Body of pancreas (tissue), 4 donors: Measurements from ENCODE around the gene ALG14. TPM values are rescaled to one million over a fixed set of nuclear protein-coding genes. Genes with fewer than 3 reads are reported as not detected.

Source experiments
- ATAC-seq: fragments of 150-250 bp; one replicate; pipeline ENCODE4 v1.9.1; 2016
- DNase-seq, 4 donors: peaks; one replicate each; pipeline ENCODE4 v3.0.0-alpha.2; 2019
- H3K27ac ChIP-seq, 4 donors: fragments of 200-600 bp; sonication (generic); 1 replicate in 3 of 4; 2 replicates in 1 of 4; pipeline versions ENCODE4 v1.5.1 to v1.6.1; 2016 to 2019; ENCODE audit warnings: mild to moderate bottlenecking in 1 of 4, mixed read lengths in 1 of 4, moderate library complexity in 1 of 4
- H3K27me3 ChIP-seq, 2 donors: fragments of 200-600 bp; sonication (generic); one replicate each; pipeline ENCODE4 v1.6.0; 2016; ENCODE audit warnings: mild to moderate bottlenecking in 1 of 2
- H3K36me3 ChIP-seq, 2 donors: fragments of 200-600 bp; sonication (generic); replicated peaks in 1 of 2; 2 replicates each; pipeline ENCODE4 v1.5.1; 2016; ENCODE audit warnings: low read depth in 2 of 2; ENCODE audit not compliant: insufficient read depth in 1 of 2
- H3K4me1 ChIP-seq: fragments of 200-600 bp; sonication (generic); one replicate; pipeline ENCODE4 v1.6.0; 2016
- H3K4me3 ChIP-seq, 2 donors: fragments of 200-600 bp; sonication (generic); 1 replicate in 1 of 2; 2 replicates in 1 of 2; pipeline ENCODE4 v1.5.1; 2016 to 2019
- H3K9me3 ChIP-seq, 3 donors: fragments of 200-600 bp; sonication (generic); 1 replicate in 2 of 3; 2 replicates in 1 of 3; pipeline ENCODE4 v1.5.1; 2016
- POLR2A ChIP-seq, 3 donors: fragments of 450-650 bp; IDR thresholded peaks; one replicate each; pipeline ENCODE4 v1.6.1; 2016; ENCODE audit warnings: antibody characterized with exemption in 3 of 3, mild to moderate bottlenecking in 2 of 3
- WGBS, 2 donors: methylation state at CpG; one replicate each; pipeline ENCODE4 v1.1.5; 2017; 5-methylcytosine and 5-hydroxymethylcytosine counted together
- intact Hi-C: fragments of 100-400 bp; cut with DNase I; formaldehyde crosslinking; loops from one replicate; pipeline ENCODE4 v1.15.1; 2023
- total RNA-seq, 2 donors: library from RNA; depleted of rRNA; stranded (reverse); fragments of >200 nt; gene quantifications; one replicate each; pipeline ENCODE4 v1.1.0, GENCODE V29; 2016
- TF ChIP-seq, protein P1 (sequence below), 7 experiments: fragments of 450-650 bp in 4 of 7; fragments of 200-600 bp in 3 of 7; sonication (generic) in 3 of 7; IDR thresholded peaks; one replicate each; pipeline ENCODE4 v1.5.1; 2016 to 2019; ENCODE audit warnings: antibody characterized with exemption in 7 of 7

The ALG14 gene
- total RNA-seq, 2 donors from 2014 or later = 0.78 to 0.99 TPM

DNA sequence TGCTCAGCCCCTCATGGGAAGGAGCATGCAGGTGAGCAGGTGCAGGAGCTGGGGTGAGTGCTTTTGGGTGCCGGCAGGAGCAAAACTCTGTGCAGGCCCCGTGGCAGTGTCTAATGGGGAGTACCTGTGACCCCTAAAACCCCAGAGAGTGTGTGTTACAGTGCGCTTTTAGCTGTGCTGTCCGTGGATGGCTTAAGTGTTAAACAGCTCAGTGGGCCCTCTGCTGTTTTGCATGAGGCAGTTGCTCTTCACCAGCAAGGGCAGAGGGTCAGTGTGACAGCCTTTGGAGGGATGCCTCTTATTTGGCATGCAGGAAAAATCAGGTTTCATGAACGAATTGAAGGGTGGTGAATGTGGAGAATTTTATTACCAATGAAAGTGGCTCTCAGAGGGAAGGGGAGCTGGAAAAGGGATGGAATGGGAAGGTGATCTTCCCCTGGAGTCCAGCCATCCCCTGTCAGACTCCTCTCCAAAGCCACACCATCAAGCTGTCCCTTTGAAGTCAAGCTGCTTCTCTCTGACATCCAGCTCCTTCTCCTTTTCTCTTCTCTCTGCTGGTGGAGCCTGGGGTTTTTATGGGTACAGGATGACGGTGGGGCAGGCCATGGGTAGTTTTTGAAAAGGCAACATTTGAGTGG is 17.0 kb upstream of the ALG14 start:
- ATAC-seq (no peak), DNase-seq (no peak)
- no peaks in the 10 kb centered on the region for H3K4me1 ChIP-seq
- H3K27ac ChIP-seq = no peak overlapping the region
- no peak overlapping the region for H3K4me3 ChIP-seq
- 86 to 93% methylated on average over 6 of the region's 6 CpGs for WGBS, 2 donors
- intact Hi-C loops = loop anchor here (10.0 kb wide), 1 partner anchor 135 kb away; no protein-coding TSS in a partner anchor
- no peak for TF ChIP-seq POLR2A (IDR thresholded peaks at IDR 0.05)
- TF ChIP-seq, protein P1, sequence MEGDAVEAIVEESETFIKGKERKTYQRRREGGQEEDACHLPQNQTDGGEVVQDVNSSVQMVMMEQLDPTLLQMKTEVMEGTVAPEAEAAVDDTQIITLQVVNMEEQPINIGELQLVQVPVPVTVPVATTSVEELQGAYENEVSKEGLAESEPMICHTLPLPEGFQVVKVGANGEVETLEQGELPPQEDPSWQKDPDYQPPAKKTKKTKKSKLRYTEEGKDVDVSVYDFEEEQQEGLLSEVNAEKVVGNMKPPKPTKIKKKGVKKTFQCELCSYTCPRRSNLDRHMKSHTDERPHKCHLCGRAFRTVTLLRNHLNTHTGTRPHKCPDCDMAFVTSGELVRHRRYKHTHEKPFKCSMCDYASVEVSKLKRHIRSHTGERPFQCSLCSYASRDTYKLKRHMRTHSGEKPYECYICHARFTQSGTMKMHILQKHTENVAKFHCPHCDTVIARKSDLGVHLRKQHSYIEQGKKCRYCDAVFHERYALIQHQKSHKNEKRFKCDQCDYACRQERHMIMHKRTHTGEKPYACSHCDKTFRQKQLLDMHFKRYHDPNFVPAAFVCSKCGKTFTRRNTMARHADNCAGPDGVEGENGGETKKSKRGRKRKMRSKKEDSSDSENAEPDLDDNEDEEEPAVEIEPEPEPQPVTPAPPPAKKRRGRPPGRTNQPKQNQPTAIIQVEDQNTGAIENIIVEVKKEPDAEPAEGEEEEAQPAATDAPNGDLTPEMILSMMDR (IDR thresholded peaks at IDR 0.05) = no peak
- no peaks in the 10 kb centered on the region for H3K27me3 ChIP-seq
- no peaks in the 10 kb centered on the region for H3K36me3 ChIP-seq
- H3K9me3 ChIP-seq = no peaks in the 10 kb centered on the region

DNA sequence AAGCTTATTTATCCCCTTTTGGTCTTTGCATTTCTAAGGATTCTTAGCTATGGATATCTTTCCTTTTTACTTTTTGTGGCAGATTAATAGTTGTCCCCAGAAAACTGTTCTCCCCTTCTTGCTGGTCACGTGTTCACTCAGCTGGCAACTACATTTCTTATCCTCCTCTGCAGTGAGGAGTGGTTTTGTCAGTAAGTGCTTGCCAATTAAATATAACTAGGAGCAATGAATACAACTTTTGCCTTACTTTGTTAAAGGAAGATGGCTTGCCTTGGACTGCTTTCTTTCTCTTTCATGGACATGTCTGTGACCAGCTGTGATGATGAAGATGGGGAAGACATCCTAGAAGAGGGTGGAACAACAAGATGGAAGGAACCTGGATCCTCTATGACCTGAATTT is 15.6 kb upstream of the ALG14 start:
- 89 to 91% methylated on average over 1 of the region's 1 CpG for WGBS, 2 donors
- DNase-seq (no peak), ATAC-seq (no peak)
- no peak overlapping the region for H3K4me3 ChIP-seq
- no peaks in the 10 kb centered on the region for H3K9me3 ChIP-seq
- H3K27ac ChIP-seq = no peak overlapping the region
- no peaks in the 10 kb centered on the region for H3K36me3 ChIP-seq
- H3K4me1 ChIP-seq = peaks cover 3% of the 10 kb centered on the region
- TF ChIP-seq POLR2A (IDR thresholded peaks at IDR 0.05) = no peak
- TF ChIP-seq, protein P1 (IDR thresholded peaks at IDR 0.05) = no peak
- intact Hi-C loops = loop anchor here (10.0 kb wide), 1 partner anchor 136 kb away; no protein-coding TSS in a partner anchor
- H3K27me3 ChIP-seq = no peaks in the 10 kb centered on the region

DNA sequence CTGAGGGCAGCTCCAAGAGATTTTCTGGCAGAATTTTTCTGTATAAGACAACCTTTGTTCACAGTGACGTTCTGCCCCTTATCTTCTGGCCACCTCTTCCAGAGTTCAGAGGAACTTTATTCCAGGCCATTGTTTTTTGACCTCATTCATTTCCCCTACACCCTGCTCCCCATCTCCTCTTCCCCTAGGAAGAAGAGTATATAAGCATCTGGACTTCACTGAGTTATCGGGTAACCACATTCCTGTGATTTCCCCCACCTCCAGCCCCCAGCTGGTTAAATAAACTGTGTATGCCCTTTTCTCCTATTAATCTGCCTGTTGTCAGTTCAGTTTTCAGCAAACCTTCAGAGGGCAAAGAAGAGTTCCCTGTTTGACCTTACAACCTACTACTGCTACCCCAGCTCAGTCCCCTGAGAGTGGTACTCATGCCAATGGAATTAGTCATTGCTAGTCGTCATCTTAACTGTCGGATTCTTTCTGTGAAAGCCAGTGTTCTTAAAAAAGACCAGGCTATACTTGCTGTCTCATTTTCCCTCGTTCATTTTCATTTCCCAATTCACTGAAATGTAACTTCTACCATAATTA is 14.3 kb upstream of the ALG14 start:
- Histone ChIP-seq H3K9me3 (no peaks in the 10 kb centered on the region), H3K4me1 (peaks cover 3% of the 10 kb centered on the region), H3K27me3 (no peaks in the 10 kb centered on the region), H3K27ac (peak overlapping the region in 3 of 4 donors; percentile 46 to 74 (median 74)), H3K4me3 (no peak overlapping the region), H3K36me3 (no peaks in the 10 kb centered on the region)
- no peak for TF ChIP-seq POLR2A (IDR thresholded peaks at IDR 0.05)
- TF ChIP-seq, protein P1 (IDR thresholded peaks at IDR 0.05) = no peak
- WGBS, 2 donors = 27 to 30% methylated on average over 5 of the region's 5 CpGs
- intact Hi-C loops = loop anchor here (10.0 kb wide), 1 partner anchor 138 kb away; no protein-coding TSS in a partner anchor
- DNase-seq = peak in 1 of 4 donors; percentile 52
- ATAC-seq = peak; percentile 89

DNA sequence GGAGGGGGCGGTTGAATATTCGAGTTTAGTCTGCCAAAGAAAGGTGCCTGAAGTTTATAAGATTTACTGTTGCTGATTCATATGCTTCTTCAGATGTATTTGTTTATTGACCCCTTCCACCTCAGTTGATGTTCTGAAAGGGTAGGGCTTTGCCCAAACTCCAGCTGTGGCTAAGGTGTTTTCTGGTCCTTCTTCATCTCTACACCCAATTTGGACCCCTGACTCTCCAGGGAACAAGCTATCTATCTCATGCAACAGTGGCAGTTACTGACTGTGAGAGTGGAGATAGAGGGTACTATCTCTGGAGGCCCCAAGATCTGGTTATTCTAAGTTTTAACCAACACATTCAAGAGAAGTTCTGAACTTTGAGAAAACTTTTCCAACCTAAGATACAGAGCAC is 12.6 kb upstream of the ALG14 start:
- ATAC-seq = no peak
- H3K4me1 ChIP-seq = peaks cover 3% of the 10 kb centered on the region
- no peak overlapping the region for H3K27ac ChIP-seq
- intact Hi-C loops = loop anchor here (10.0 kb wide), 1 partner anchor 139 kb away; no protein-coding TSS in a partner anchor
- no peak for DNase-seq
- no peak overlapping the region for H3K4me3 ChIP-seq
- WGBS, 2 donors = 38 to 62% methylated on average over 2 of the region's 2 CpGs
- H3K27me3 ChIP-seq = no peaks in the 10 kb centered on the region
- no peaks in the 10 kb centered on the region for H3K9me3 ChIP-seq
- H3K36me3 ChIP-seq = no peaks in the 10 kb centered on the region
- TF ChIP-seq, protein P1 (IDR thresholded peaks at IDR 0.05) = no peak
- TF ChIP-seq POLR2A (IDR thresholded peaks at IDR 0.05) = no peak
